Esophagus squamous epithelium (tissue), 4 donors: ENCODE data around the gene ACKR4.

Experiments
- POLR2A ChIP-seq, 4 donors: fragments of 450-650 bp; IDR thresholded peaks; one replicate each; pipeline ENCODE4 v1.6.1; 2017; ENCODE audit warnings: antibody characterized with exemption in 4 of 4, mild to moderate bottlenecking in 4 of 4, moderate library complexity in 3 of 4
- TF ChIP-seq, protein P1 (sequence below), 6 experiments: fragments of 450-650 bp in 4 of 6; fragments of 200-600 bp in 2 of 6; sonication (generic) in 2 of 6; IDR thresholded peaks; one replicate each; pipeline ENCODE4 v1.5.1; 2016 to 2019; ENCODE audit warnings: antibody characterized with exemption in 6 of 6, mild to moderate bottlenecking in 4 of 6, moderate library complexity in 4 of 6

DNA sequence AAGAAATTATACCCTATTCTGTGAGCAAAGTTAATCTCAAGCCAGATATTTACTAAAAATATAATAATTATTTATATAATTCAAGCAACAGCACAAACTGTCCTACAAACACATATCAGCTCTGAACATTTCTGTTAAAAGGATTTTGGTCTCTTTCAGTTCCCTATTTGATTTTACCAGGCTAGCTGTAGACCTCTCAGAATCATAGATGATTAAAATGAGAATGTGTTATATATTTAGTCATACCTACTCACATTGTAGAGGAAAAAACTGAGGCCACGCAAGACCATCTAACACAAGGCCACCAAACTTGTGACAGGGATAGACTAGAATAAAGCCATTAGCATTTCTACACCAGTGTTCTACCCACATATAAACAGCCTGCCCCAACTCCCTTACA, 28.5 kb downstream of the ACKR4 start:
- TF ChIP-seq, protein P1, sequence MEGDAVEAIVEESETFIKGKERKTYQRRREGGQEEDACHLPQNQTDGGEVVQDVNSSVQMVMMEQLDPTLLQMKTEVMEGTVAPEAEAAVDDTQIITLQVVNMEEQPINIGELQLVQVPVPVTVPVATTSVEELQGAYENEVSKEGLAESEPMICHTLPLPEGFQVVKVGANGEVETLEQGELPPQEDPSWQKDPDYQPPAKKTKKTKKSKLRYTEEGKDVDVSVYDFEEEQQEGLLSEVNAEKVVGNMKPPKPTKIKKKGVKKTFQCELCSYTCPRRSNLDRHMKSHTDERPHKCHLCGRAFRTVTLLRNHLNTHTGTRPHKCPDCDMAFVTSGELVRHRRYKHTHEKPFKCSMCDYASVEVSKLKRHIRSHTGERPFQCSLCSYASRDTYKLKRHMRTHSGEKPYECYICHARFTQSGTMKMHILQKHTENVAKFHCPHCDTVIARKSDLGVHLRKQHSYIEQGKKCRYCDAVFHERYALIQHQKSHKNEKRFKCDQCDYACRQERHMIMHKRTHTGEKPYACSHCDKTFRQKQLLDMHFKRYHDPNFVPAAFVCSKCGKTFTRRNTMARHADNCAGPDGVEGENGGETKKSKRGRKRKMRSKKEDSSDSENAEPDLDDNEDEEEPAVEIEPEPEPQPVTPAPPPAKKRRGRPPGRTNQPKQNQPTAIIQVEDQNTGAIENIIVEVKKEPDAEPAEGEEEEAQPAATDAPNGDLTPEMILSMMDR (IDR thresholded peaks at IDR 0.05) = no peak
- no peak for TF ChIP-seq POLR2A (IDR thresholded peaks at IDR 0.05)
